C4-2B (cell line): Measurements from ENCODE around the gene DPRX.

ENCODE experiments used
- H3K27ac ChIP-seq: fragments of 450-650 bp; 2 replicates; pipeline ENCODE4 v1.5.1; 2017
- ZFX ChIP-seq: fragments of 450-650 bp; IDR thresholded peaks from 2 replicates; pipeline ENCODE4 v1.6.1; 2017
- TF ChIP-seq, protein P1 (sequence below): fragments of 450-650 bp; conservative IDR thresholded peaks from 2 replicates; pipeline ENCODE4 v1.5.1; 2017; ENCODE audit warnings: mild to moderate bottlenecking

The DPRX gene

DNA sequence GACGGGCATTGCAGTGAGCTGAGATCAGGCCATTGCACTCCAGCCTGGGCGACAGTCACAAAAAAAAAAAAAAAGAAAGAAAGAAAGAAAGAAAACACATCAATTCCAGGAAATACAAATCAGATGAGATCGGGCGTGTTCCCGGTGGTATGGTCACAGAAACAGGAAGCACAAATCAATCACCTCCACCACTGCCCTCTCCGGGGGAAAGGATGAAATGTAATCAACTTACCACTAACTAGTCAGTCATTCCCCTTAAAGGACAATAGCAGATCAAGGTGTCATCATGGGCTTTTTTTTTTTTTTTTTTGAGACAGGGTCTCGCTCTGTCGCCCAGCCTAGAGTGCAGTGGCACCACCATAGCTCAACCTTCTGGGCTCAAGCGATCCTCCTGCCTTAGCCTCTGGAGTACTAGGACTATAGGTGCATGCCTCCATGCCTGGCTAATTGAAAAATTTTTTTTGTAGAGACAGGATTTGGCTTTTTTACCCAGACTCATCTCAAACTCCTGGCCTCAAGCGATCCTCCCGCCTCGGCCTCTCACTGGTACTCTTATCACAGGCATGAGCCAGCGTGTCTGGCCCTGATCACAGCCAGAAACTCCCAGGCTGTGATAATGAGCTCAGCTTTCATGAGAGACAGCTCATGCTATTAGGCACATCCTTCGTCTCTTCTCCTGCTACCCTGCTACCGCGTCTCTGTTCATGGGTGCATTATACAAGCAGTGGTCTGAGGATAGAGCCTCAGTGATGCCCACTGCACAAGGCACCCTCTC lies 6.8 kb upstream of the DPRX start:
- TF ChIP-seq, protein P1, sequence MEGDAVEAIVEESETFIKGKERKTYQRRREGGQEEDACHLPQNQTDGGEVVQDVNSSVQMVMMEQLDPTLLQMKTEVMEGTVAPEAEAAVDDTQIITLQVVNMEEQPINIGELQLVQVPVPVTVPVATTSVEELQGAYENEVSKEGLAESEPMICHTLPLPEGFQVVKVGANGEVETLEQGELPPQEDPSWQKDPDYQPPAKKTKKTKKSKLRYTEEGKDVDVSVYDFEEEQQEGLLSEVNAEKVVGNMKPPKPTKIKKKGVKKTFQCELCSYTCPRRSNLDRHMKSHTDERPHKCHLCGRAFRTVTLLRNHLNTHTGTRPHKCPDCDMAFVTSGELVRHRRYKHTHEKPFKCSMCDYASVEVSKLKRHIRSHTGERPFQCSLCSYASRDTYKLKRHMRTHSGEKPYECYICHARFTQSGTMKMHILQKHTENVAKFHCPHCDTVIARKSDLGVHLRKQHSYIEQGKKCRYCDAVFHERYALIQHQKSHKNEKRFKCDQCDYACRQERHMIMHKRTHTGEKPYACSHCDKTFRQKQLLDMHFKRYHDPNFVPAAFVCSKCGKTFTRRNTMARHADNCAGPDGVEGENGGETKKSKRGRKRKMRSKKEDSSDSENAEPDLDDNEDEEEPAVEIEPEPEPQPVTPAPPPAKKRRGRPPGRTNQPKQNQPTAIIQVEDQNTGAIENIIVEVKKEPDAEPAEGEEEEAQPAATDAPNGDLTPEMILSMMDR, result no peak
- no peak for TF ChIP-seq ZFX
- no peak overlapping the region for H3K27ac ChIP-seq

DNA sequence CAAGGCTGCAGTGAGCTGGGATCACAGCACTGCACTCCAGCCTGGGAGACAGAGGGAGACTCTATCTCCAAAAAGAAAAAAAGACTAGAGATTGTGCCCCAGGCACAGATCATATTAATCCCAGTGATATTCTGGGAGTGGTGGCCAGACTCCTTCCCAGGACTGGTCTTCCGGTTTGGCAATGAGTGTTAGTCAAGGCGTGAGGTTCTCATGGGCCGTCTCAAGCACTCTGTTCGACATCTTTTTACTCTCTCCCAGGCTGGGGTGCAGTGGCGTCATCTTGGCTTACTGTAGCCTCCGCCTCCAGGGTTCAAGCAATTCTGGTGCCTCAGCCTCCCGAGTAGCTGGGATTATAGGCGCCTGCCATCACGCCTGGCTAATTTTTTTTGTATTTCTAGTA lies 5.3 kb upstream of the DPRX start:
- H3K27ac ChIP-seq, result no peak overlapping the region
- TF ChIP-seq, protein P1, result no peak
- no peak for TF ChIP-seq ZFX

DNA sequence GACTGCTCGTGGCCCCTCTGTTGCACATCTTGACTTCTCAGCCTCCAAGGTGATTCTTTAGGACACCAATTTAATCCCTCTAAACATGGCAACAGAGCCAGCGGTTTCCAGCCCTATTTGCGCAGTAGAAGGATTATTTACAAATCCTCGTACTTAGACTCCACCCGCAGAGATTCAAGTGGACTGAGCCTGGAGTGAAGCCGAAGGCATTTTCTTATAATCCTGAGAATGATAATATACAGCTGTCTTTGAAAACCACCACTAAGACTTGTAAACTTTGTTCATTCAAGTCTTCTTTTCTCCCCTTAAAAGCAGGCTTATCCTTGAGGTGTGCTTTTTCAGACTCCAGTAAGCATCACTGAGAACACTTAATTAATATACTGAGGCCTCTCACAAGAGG lies 4.8 kb upstream of the DPRX start:
- TF ChIP-seq, protein P1, result no peak
- no peak for TF ChIP-seq ZFX
- H3K27ac ChIP-seq, result no peak overlapping the region

DNA sequence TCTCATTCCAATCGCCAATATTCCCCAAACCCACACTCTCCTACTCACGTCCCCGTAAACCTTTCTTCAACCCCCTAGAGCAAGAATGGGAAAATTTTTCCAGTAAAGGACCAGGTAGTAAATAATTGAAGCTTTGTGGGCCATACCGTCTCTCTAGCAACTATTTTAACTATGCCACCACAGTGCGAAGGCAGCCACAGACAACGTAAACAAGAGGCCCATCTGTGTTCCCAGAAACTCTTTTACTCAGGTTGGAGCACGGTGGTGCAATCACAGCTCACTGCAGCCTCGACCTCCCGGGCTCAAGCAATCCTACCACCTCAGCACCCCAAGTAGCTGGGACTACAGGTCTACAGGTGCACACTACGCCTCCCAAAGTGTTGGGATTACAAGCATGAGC lies 3.0 kb downstream of the DPRX start:
- H3K27ac ChIP-seq, result no peak overlapping the region
- no peak for TF ChIP-seq ZFX
- TF ChIP-seq, protein P1, result no peak

DNA sequence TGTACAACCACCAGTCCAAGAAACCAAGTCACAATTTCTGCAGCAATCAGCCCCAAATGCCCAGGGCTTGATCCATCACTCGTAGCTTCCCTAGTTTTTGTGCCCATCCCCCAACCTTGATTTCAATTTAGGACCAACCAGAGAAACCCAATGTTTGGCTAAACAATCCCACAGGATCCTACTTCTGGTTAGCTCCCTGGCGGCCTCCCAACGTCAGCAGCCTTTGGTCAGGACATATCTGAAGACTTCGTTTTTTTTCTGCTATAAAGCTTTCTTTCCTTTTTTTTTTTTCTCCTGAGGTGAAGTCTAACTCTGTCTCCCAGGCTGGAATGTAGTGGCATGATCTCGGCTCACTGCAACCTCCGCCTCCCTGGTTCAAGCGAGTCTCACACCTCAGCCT lies 7.7 kb downstream of the DPRX start:
- no peak overlapping the region for H3K27ac ChIP-seq
- TF ChIP-seq ZFX, result no peak
- TF ChIP-seq, protein P1, result no peak

- H3K27ac ChIP-seq, result no peak overlapping the region
- TF ChIP-seq, protein P1, result no peak
- no peak for TF ChIP-seq ZFX
Measured at GRCh38 chr19:53642381-53643099, 10.7 kb downstream of the DPRX start.

DNA sequence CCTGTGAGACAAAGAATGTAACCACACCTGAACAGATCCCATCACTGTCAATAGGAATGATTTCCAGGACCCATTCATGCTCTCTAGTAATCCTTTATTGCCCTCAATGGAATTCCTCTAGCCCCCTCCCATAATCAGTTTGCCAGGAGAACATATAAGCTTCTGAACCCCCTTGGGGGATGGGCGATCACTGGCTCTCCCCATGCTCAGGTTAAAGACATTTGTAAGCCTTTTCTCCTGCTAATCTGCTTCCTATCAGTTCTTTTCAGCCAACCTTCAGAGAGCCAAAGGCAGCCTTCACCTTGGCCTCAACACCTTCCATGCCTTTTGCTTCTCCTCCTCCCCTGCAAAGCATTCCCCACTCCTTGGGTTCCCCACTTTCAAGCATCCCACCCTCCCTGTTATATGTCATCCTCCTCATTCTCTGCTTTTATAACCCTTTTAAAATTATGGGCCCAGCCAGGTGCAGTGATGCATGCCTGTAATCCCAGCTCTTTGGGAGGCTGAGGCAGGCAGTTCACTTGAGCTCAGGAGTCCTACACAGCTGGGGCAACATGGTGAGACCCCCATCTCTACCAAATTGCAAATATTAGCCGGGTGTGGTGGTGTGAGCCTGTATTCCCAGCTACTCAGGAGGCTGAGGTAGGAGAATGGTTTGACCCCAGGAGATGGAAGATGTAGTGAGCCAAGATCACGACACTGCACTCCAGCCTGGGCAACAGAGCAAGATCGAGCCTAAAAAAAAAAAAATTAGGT lies 12.4 kb downstream of the DPRX start:
- TF ChIP-seq, protein P1, result no peak
- TF ChIP-seq ZFX, result no peak
- no peak overlapping the region for H3K27ac ChIP-seq
